Prostate gland (tissue), 2 donors: Measurements from ENCODE around the gene FUT2. TPM values are rescaled to one million over a fixed set of nuclear protein-coding genes. Genes with fewer than 3 reads are reported as not detected.

Experiments
- DNase-seq: peaks from one replicate; pipeline ENCODE4 v3.0.0-alpha.2; 2019; ENCODE audit warnings: low spot score
- H3K27ac ChIP-seq, 2 donors: fragments of 200-600 bp; sonication (generic); 2 replicates each; pipeline ENCODE4 v1.5.1; 2017 to 2019
- H3K27me3 ChIP-seq: fragments of 200-600 bp; sonication (generic); replicated peaks from 2 replicates; pipeline ENCODE4 v1.5.1; 2019; ENCODE audit not compliant: insufficient read depth
- H3K36me3 ChIP-seq, 2 donors: fragments of 200-600 bp; sonication (generic); 1 replicate in 1 of 2; 2 replicates in 1 of 2; pipeline versions ENCODE4 v1.5.1 to v1.8.1; 2017 to 2019
- H3K4me1 ChIP-seq: fragments of 200-600 bp; sonication (generic); replicated peaks from 2 replicates; pipeline ENCODE4 v1.5.1; 2019
- H3K4me3 ChIP-seq, 2 donors: fragments of 200-600 bp; sonication (generic); 2 replicates each; pipeline ENCODE4 v1.5.1; 2017 to 2019
- H3K9me3 ChIP-seq: fragments of 200-600 bp; sonication (generic); 2 replicates; pipeline ENCODE4 v1.5.1; 2017
- CTCF ChIP-seq, 4 experiments: fragments of 200-600 bp in 2 of 4; fragments of 450-650 bp in 2 of 4; sonication (generic) in 2 of 4; IDR thresholded peaks; 1 replicate in 3 of 4; 2 replicates in 1 of 4; pipeline ENCODE4 v1.5.1; 2016 to 2019; ENCODE audit warnings: antibody characterized with exemption in 4 of 4, mild to moderate bottlenecking in 2 of 4, moderate library complexity in 2 of 4
- POLR2A ChIP-seq: fragments of 450-650 bp; IDR thresholded peaks from one replicate; pipeline ENCODE4 v1.6.1; 2016; ENCODE audit warnings: antibody characterized with exemption, mild to moderate bottlenecking
- POLR2AphosphoS5 ChIP-seq: sonication (generic); formaldehyde crosslinking; IDR thresholded peaks from one replicate; pipeline ENCODE4 v1.6.1; 2017; ENCODE audit warnings: antibody characterized with exemption
- WGBS: methylation state at CpG from one replicate; pipeline ENCODE4 v1.1.5; 2018; 5-methylcytosine and 5-hydroxymethylcytosine counted together
- intact Hi-C: fragments of 100-400 bp; cut with DNase I; formaldehyde crosslinking; loops from one replicate; pipeline ENCODE4 v1.14.2; 2022
- total RNA-seq, 2 donors: library from RNA; depleted of rRNA; stranded (reverse); fragments of >200 nt; gene quantifications; one replicate each; pipeline ENCODE4 v1.1.0, GENCODE V29; 2016

FUT2 gene
- total RNA-seq, 2 donors from 2014 or later: 1.4 to 2.7 TPM

GRCh38 chr19:48674216-48674809 is 21.5 kb upstream of the FUT2 start:
- 88% methylated on average over 19 of the region's 19 CpGs for whole genome bisulfite sequencing

GRCh38 chr19:48674921-48675824 is 20.6 kb upstream of the FUT2 start:
- Histone ChIP-seq H3K27ac (no peak overlapping the region), H3K4me3 (no peak overlapping the region), H3K27me3 (no peaks in the 10 kb centered on the region), H3K9me3 (no peaks in the 10 kb centered on the region), H3K4me1 (no peaks in the 10 kb centered on the region), H3K36me3 (no peaks in the 10 kb centered on the region)
- TF ChIP-seq CTCF (IDR thresholded peaks at IDR 0.05) (peak; percentile 74 to 90 (median 84)), POLR2A (no peak), POLR2AphosphoS5 (peak; percentile 59)
- 37% methylated on average over 28 of the region's 28 CpGs for WGBS
- intact Hi-C loops: loop anchor here (10.0 kb wide), 1 partner anchor 60 kb away; no protein-coding TSS in a partner anchor
- peak; percentile 84 for DNase-seq

More at GRCh38 chr19:48674216-48674809, 21.5 kb upstream of the FUT2 start:
- H3K9me3 ChIP-seq: no peaks in the 10 kb centered on the region
- intact Hi-C loops: loop anchor here (10.0 kb wide), 1 partner anchor 60 kb away; no protein-coding TSS in a partner anchor
- no peaks in the 10 kb centered on the region for H3K36me3 ChIP-seq
- TF ChIP-seq POLR2A (no peak), CTCF (IDR thresholded peaks at IDR 0.05) (no peak), POLR2AphosphoS5 (no peak)
- no peaks in the 10 kb centered on the region for H3K27me3 ChIP-seq
- H3K4me3 ChIP-seq: no peak overlapping the region
- DNase-seq: no peak
- no peaks in the 10 kb centered on the region for H3K4me1 ChIP-seq
- H3K27ac ChIP-seq: no peak overlapping the region

- no peaks in the 10 kb centered on the region for H3K4me1 ChIP-seq
- no peak overlapping the region for H3K27ac ChIP-seq
- H3K27me3 ChIP-seq: no peaks in the 10 kb centered on the region
- 89% methylated on average over 17 of the region's 17 CpGs for WGBS
- no peaks in the 10 kb centered on the region for H3K36me3 ChIP-seq
- H3K9me3 ChIP-seq: no peaks in the 10 kb centered on the region
- DNase-seq: no peak
- TF ChIP-seq POLR2A (no peak), CTCF (IDR thresholded peaks at IDR 0.05) (no peak), POLR2AphosphoS5 (no peak)
- intact Hi-C loops: loop anchor here (10.0 kb wide), 1 partner anchor 58 kb away; no protein-coding TSS in a partner anchor
- no peak overlapping the region for H3K4me3 ChIP-seq
Measured at GRCh38 chr19:48676487-48676886, 19.3 kb upstream of the FUT2 start.

GRCh38 chr19:48676887-48677286 is 18.9 kb upstream of the FUT2 start:
- DNase-seq: no peak
- intact Hi-C loops: loop anchor here (10.0 kb wide), 1 partner anchor 58 kb away; no protein-coding TSS in a partner anchor

More at GRCh38 chr19:48676887-48677286, 18.9 kb upstream of the FUT2 start:
- Histone ChIP-seq H3K9me3 (no peaks in the 10 kb centered on the region), H3K4me3 (no peak overlapping the region), H3K27me3 (no peaks in the 10 kb centered on the region), H3K27ac (no peak overlapping the region), H3K36me3 (no peaks in the 10 kb centered on the region), H3K4me1 (no peaks in the 10 kb centered on the region)
- TF ChIP-seq POLR2A: no peak
- no peak for TF ChIP-seq POLR2AphosphoS5
- no peak for TF ChIP-seq CTCF (IDR thresholded peaks at IDR 0.05)
- WGBS: 92% methylated on average over 13 of the region's 13 CpGs
